Activated CD4-positive, alpha-beta T cell treated with anti-CD3 and anti-CD28 coated beads, Interleukin-10, Interleukin-2, amounts not matched to agents 100 ng/mL and 50 ng/mL, durations not matched to agents 16 hours and 8 hours (primary cell): ENCODE results near the gene RPS5.
"Not testable (repeated sequence)": the region's sequence is repeated elsewhere in the genome, so short reads cannot be mapped to it uniquely, and the experiment has no call there.

ENCODE experiments used
- DNase-seq: peaks from one replicate; pipeline ENCODE4 v3.0.0-alpha.2; 2020

RPS5 gene

GRCh38 chr19:58407658-58408151 is 20.6 kb downstream of the RPS5 start:
- DNase-seq: no peak

- DNase-seq: peak; percentile 98
These were observed 21.3 kb downstream of the RPS5 start, which contains the start of gene ZNF584 for GRCh38 chr19:58408152-58409009. TSS of gene ZNF584 (plus strand) at chr19:58408649. CDS start at chr19:58409148, 499 bp downstream.

- DNase-seq: peak; percentile 55
These were observed 22.1 kb downstream of the RPS5 start for GRCh38 chr19:58409010-58409790.

- no peak for DNase-seq
These were observed 29.5 kb downstream of the RPS5 start for GRCh38 chr19:58416604-58417003.

GRCh38 chr19:58417071-58417470 is 30.0 kb downstream of the RPS5 start:
- no peak for DNase-seq

- no peak for DNase-seq
These were observed 41.5 kb downstream of the RPS5 start for GRCh38 chr19:58428617-58429016.

GRCh38 chr19:58429745-58430144 is 42.7 kb downstream of the RPS5 start:
- DNase-seq: no peak

- no peak for DNase-seq
These were observed 47.1 kb downstream of the RPS5 start for GRCh38 chr19:58434217-58434616.

GRCh38 chr19:58439576-58440554 is 52.8 kb downstream of the RPS5 start, which contains the start of gene ZNF132:
TSS of gene ZNF132 (minus strand) at chr19:58440153. CDS start at chr19:58439821, 332 bp downstream.
- DNase-seq: peak; percentile 98

- no peak for DNase-seq
These were observed 53.5 kb downstream of the RPS5 start for GRCh38 chr19:58440556-58440955.

- DNase-seq: not testable (repeated sequence)
These were observed 55.9 kb downstream of the RPS5 start for GRCh38 chr19:58442986-58443385.
